Activated naive CD4-positive, alpha-beta T cell treated with anti-CD3 and anti-CD28 coated beads, Interleukin-2, amount 10 ng/mL, durations not matched to agents 7 days and 5 days (primary cell): ENCODE data around the gene ZNF775.

ENCODE experiments used
- CTCF ChIA-PET: fragments of 350-600 bp; sonication (Branson Sonifier 250); formaldehyde crosslinking; loops from one replicate; lab custom pipeline; 2021; ENCODE audit warnings: antibody characterized with exemption; lab: Charles Lee
- DNase-seq: peaks from one replicate; pipeline ENCODE4 v3.0.0-alpha.2; 2020
- H3K27ac Mint-ChIP-seq: one replicate; pipeline ENCODE4 v1.8.0; 2021; ENCODE audit warnings: mild to moderate bottlenecking, moderate library complexity, mixed read lengths
- H3K27me3 Mint-ChIP-seq: one replicate; pipeline ENCODE4 v1.8.0; 2021; ENCODE audit warnings: mild to moderate bottlenecking, mixed read lengths
- H3K36me3 Mint-ChIP-seq: one replicate; pipeline ENCODE4 v1.8.0; 2021; ENCODE audit warnings: mixed read lengths
- H3K4me1 Mint-ChIP-seq: one replicate; pipeline ENCODE4 v1.8.0; 2021; ENCODE audit warnings: mixed read lengths
- H3K4me3 Mint-ChIP-seq: one replicate; pipeline ENCODE4 v1.8.0; 2021; ENCODE audit warnings: mild to moderate bottlenecking, moderate library complexity, mixed read lengths
- H3K9me3 Mint-ChIP-seq: one replicate; pipeline ENCODE4 v1.8.0; 2021; ENCODE audit warnings: mixed read lengths

The ZNF775 gene

GRCh38 chr7:150358433-150358832, 20.7 kb upstream of the ZNF775 start:
- H3K27me3 Mint-ChIP-seq: peaks cover 11% of the 10 kb centered on the region
- peak overlapping the region; percentile 21 for H3K27ac Mint-ChIP-seq
- no peak overlapping the region for H3K4me3 Mint-ChIP-seq
- H3K36me3 Mint-ChIP-seq: peaks cover 2% of the 10 kb centered on the region
- no peak for DNase-seq
- CTCF ChIA-PET: interaction anchor here (1.0 to 1.1 kb wide), 3 partner anchors 8 to 60 kb away, joined by 3 to 5 read pairs (median 4); no protein-coding TSS in a partner anchor
- H3K4me1 Mint-ChIP-seq: peaks cover 57% of the 10 kb centered on the region
- no peaks in the 10 kb centered on the region for H3K9me3 Mint-ChIP-seq

DNA sequence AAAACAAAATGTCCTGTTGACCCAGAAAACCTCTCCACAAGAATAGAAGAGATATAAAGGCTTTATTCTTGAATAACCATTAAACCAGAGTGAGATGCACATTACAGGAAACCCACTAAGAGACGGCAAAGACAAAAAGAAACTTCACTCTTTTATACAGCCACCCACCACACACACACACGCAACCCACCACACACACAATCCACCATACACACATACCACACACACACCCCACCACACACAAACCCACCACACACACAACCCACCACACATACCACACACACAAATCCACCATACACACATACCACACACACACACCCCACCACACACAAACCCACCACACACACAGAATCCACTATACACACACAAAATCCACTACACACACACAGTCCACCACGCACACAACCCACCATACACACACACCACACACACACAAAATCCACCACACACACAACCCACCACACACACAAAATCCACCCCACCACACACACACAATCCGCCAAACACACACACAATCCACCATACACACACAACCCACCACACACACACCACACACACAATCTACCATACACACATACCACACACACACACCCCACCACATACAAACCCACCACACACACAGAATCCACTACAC, 20.0 kb upstream of the ZNF775 start:
- Mint-ChIP-seq H3K4me1 (peaks cover 62% of the 10 kb centered on the region), H3K4me3 (no peak overlapping the region), H3K27me3 (peaks cover 10% of the 10 kb centered on the region), H3K27ac (peak overlapping the region; percentile 21), H3K9me3 (no peaks in the 10 kb centered on the region), H3K36me3 (peaks cover 2% of the 10 kb centered on the region)
- CTCF ChIA-PET: interaction anchor here (1.0 kb wide), 1 partner anchor 60 kb away, joined by 3 read pairs; no protein-coding TSS in a partner anchor
- DNase-seq: no peak

DNA sequence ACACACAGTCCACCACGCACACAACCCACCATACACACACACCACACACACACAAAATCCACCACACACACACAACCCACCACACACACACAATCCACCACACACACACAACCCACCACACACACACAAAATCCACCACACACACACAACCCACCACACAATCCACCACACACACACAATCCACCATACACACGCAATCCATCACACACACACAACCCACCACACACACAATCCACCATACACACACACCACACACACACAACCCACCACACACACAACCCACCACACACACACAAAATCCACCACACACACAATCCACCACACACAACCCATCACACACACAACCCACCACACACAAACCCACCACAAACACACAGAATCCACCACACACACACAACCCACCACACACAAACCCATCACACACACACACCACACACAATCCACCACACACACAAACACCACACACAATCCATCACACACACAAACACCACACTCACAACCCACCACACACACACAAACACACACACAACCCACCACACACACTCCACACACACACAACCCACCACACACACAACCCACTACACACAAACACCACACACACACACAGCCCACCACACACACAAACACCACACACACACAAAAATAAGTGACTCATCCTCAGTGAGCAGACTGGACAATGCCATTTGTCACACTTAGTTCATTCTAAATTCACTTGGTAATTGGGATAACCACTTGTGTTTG, 19.3 kb upstream of the ZNF775 start:
- H3K27me3 Mint-ChIP-seq: peaks cover 10% of the 10 kb centered on the region
- peak overlapping the region; percentile 20 for H3K4me3 Mint-ChIP-seq
- H3K27ac Mint-ChIP-seq: peak overlapping the region; percentile 71
- H3K36me3 Mint-ChIP-seq: peaks cover 2% of the 10 kb centered on the region
- no peak for DNase-seq
- CTCF ChIA-PET: no interaction called here
- H3K9me3 Mint-ChIP-seq: no peaks in the 10 kb centered on the region
- H3K4me1 Mint-ChIP-seq: peaks cover 67% of the 10 kb centered on the region

DNA sequence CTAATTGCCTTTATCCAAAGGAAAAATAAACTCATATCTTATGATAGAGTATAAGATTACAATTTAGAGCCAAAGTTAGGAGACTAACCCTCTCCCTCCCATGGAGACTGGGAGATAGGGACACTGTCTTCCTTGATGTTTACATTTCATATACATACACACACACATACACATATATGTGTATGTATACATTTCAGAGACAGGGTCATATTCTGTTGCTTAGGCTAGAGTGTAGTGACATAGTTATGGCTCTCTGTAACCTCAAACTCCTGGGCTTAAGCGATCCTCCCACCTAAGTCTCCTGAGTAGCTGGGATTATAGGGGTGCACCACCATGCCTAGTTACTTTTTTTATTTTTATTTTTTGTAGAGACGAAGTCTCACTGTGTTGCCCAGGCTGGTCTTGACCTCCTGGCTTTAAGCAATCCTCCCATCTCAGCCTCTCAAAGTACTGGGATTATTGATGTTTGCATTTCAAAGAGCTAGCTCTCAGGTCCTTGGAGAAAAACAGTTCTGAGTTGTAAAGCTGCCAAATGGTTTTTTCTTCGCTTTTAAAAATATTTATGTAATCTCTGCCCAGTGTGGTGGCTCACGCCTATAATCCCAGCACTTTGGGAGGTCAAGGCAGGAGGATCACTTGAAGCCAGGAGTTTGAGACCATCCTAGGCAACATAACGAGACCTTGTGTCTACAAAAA, 18.6 kb upstream of the ZNF775 start:
- Mint-ChIP-seq H3K9me3 (no peaks in the 10 kb centered on the region), H3K36me3 (peaks cover 2% of the 10 kb centered on the region), H3K27me3 (peaks cover 10% of the 10 kb centered on the region), H3K4me3 (peak overlapping the region; percentile 20), H3K27ac (peak overlapping the region; percentile 71), H3K4me1 (peaks cover 68% of the 10 kb centered on the region)
- no peak for DNase-seq
- CTCF ChIA-PET: no interaction called here

DNA sequence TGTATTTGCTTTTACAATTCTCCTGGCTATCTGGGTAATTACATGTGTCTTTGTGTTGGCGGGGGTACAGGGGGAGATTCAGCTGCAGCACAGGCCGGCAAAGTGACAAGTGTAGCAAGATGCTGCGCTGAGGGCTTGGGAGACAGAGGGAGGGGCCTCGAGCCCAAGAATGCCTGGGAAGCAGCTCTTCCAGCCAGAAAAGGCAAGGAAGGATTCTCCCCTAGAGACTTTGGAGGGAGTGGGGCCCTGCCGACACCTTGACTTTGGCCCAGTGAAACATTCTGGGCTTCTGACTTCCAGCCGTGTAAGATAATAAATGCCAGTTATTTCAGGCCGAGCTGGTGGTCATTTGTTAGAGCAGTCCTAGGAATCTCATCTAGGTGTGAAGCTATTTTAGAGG, 17.7 kb upstream of the ZNF775 start:
- H3K36me3 Mint-ChIP-seq: peaks cover 2% of the 10 kb centered on the region
- H3K27me3 Mint-ChIP-seq: peaks cover 10% of the 10 kb centered on the region
- no peak for DNase-seq
- no peak overlapping the region for H3K4me3 Mint-ChIP-seq
- no peaks in the 10 kb centered on the region for H3K9me3 Mint-ChIP-seq
- H3K4me1 Mint-ChIP-seq: peaks cover 68% of the 10 kb centered on the region
- H3K27ac Mint-ChIP-seq: no peak overlapping the region
- CTCF ChIA-PET: no interaction called here

- H3K4me3 Mint-ChIP-seq: no peak overlapping the region
- no peak for DNase-seq
- CTCF ChIA-PET: interaction anchor here (1.4 kb wide), 1 partner anchor 55 kb away, joined by 4 read pairs; no protein-coding TSS in a partner anchor
- H3K27me3 Mint-ChIP-seq: peaks cover 10% of the 10 kb centered on the region
- peak overlapping the region; percentile 73 for H3K27ac Mint-ChIP-seq
- peaks cover 2% of the 10 kb centered on the region for H3K36me3 Mint-ChIP-seq
- H3K9me3 Mint-ChIP-seq: no peaks in the 10 kb centered on the region
- H3K4me1 Mint-ChIP-seq: peaks cover 65% of the 10 kb centered on the region
Measured at GRCh38 chr7:150361807-150362621, 17.1 kb upstream of the ZNF775 start.

DNA sequence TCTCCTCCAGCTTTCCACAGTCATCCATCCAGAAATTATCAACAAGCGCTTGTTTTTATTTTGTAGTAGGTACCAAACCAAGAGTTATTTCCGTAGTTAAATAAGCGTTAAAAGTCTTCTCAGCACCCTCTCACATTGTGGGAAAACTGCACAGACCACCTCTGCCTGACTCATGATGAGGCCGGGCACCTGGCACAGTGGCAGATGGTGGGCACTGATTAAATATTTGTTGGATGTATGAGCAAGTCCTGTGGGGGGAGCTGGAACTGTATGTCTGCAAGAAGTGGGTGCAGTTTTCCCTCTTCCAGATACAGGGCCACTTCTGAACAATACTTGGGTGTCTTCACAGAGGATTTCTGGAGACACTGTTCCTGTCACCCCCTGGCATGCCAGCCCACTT, 15.8 kb upstream of the ZNF775 start:
- H3K36me3 Mint-ChIP-seq: peaks cover 2% of the 10 kb centered on the region
- CTCF ChIA-PET: interaction anchor here (1.1 to 1.4 kb wide), 2 partner anchors 17 to 54 kb away, joined by 4 read pairs; no protein-coding TSS in a partner anchor

GRCh38 chr7:150363872-150364271, 15.3 kb upstream of the ZNF775 start:
- no peak overlapping the region for H3K27ac Mint-ChIP-seq
- no peaks in the 10 kb centered on the region for H3K9me3 Mint-ChIP-seq
- CTCF ChIA-PET: no interaction called here
- peaks cover 10% of the 10 kb centered on the region for H3K27me3 Mint-ChIP-seq
- H3K4me1 Mint-ChIP-seq: peaks cover 55% of the 10 kb centered on the region
- H3K4me3 Mint-ChIP-seq: no peak overlapping the region
- DNase-seq: no peak
- H3K36me3 Mint-ChIP-seq: peaks cover 2% of the 10 kb centered on the region

More for the DNA sequence above, 15.8 kb upstream of the ZNF775 start:
- Mint-ChIP-seq H3K27ac (no peak overlapping the region), H3K9me3 (no peaks in the 10 kb centered on the region), H3K4me1 (peaks cover 60% of the 10 kb centered on the region), H3K4me3 (no peak overlapping the region), H3K27me3 (peaks cover 10% of the 10 kb centered on the region)
- no peak for DNase-seq

DNA sequence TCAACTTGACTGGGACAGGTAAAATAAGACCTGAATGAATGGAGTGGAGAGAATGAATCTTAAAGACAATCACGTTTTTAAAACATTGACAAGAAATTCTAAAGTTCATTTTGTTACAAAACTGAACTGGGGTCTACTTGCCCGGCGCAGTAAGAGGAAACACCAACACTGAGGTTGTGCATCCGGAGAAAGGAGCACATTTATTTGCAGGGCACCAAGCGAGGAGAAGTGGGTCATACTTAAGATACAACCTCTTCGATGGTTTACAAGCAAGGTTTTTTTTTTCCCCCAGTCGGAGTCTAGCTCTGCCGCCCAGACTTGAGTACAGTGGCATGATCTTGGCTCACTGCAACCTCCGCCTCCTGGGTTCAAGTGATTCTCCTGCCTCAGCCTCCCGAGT, 13.9 kb upstream of the ZNF775 start:
- CTCF ChIA-PET: interaction anchor here (2.0 kb wide), 1 partner anchor 12 kb away, joined by 5 read pairs; no protein-coding TSS in a partner anchor
- peaks cover 7% of the 10 kb centered on the region for H3K27me3 Mint-ChIP-seq
- H3K4me1 Mint-ChIP-seq: peaks cover 55% of the 10 kb centered on the region
- peaks cover 2% of the 10 kb centered on the region for H3K36me3 Mint-ChIP-seq
- no peaks in the 10 kb centered on the region for H3K9me3 Mint-ChIP-seq
- H3K27ac Mint-ChIP-seq: no peak overlapping the region
- DNase-seq: no peak
- H3K4me3 Mint-ChIP-seq: no peak overlapping the region

DNA sequence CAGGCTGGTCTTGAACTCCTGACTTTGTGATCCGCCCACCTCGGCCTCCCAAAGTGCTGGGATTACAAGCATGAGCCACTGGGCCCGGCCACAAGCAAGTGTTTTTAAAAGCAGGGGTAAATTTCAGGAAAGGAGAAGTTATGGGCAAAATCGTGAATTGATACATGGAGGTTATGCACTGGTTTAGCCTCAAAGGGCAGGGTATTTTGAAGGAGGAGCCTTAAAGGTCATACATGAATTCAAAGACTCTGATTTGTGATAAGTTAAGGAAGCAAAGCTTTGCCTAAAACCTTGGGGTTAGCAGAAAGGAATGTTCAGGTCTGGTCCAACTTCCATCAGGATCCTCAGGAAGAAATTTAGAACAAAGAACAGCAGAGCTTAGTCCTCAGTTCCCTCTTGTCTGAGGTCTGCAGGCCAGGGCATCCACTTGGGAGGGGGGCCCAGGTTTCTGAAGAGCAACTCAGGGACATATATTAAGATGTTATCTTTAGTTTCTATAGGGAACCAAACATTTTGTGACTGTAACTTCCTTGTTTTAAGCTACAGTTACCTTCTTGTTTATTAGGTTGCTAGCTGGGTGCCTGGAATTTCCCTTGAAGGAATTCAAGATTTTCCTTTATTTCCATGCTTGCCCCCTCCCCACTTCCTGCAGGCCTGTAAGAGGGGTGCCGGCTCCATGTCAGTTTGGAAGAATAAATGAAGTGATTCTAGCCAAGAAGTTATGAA, 13.3 kb upstream of the ZNF775 start:
- no peak for DNase-seq
- Mint-ChIP-seq H3K4me1 (peaks cover 61% of the 10 kb centered on the region), H3K4me3 (no peak overlapping the region), H3K36me3 (peaks cover 5% of the 10 kb centered on the region), H3K9me3 (no peaks in the 10 kb centered on the region), H3K27ac (peak overlapping the region; percentile 28), H3K27me3 (peaks cover 7% of the 10 kb centered on the region)
- CTCF ChIA-PET: interaction anchor here (1.2 to 2.0 kb wide), 2 partner anchors 8 to 12 kb away, joined by 5 read pairs; no protein-coding TSS in a partner anchor

- Mint-ChIP-seq H3K27ac (peak overlapping the region; percentile 88), H3K4me1 (peaks cover 57% of the 10 kb centered on the region), H3K9me3 (no peaks in the 10 kb centered on the region), H3K4me3 (peak overlapping the region; percentile 93), H3K36me3 (peaks cover 9% of the 10 kb centered on the region), H3K27me3 (no peaks in the 10 kb centered on the region)
- DNase-seq: no peak
- CTCF ChIA-PET: interaction anchor here (0.9 to 2.0 kb wide), 2 partner anchors 10 to 11 kb away, joined by 5 to 6 read pairs; no protein-coding TSS in a partner anchor
Measured at GRCh38 chr7:150367677-150368095, 11.4 kb upstream of the ZNF775 start.

DNA sequence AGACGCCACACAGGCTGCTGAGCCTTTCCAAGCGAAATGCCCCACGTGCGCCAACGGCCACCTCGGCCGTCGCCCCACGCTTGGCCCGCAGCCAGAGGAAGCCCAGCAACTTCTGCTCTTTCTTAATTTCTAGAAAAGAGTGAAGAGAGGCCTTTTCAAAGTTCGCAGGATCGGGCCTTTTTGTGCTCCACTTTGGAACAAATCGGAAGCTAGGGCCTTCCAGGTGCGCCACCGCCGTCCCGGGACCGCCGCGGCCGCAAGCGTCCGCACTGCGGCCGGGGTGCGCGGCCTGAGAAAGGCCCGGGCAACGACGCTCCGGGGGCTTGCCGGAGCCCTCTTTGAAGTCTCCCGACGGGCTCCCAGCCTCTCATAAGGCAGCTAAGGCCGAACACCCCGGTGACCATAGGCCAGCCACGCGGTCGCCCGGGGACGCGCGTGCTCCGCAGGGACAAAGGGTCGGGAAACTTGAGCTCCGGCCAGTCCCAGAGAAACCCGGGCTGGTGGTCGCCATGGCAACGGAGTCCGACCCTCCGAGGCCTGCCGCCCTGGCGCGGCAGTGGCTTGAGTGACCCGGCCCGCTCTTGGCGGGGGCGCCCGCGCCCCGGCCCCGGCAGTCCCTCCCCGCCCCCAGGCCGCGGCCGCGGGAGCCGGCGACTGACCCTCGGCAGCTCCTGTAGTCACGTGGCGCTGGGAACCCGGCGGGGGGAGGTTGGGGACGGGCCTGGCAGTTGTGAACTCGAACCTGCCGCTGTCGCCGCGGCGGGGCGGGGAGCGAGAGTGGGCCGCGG, 10.8 kb upstream of the ZNF775 start, which contains the start of gene REPIN1:
Gene REPIN1, plus strand, starts transcription at position 727 of the 788 bp plus-strand sequence. CDS start 890 bp downstream, outside the sequence.
- H3K36me3 Mint-ChIP-seq: peaks cover 15% of the 10 kb centered on the region
- H3K4me1 Mint-ChIP-seq: peaks cover 52% of the 10 kb centered on the region
- H3K27me3 Mint-ChIP-seq: no peaks in the 10 kb centered on the region
- H3K4me3 Mint-ChIP-seq: peak within 1 kb of the TSS; percentile 93
- H3K27ac Mint-ChIP-seq: peak within 1 kb of the TSS; percentile 91
- CTCF ChIA-PET: interaction anchor here (0.9 to 2.0 kb wide), 2 partner anchors 10 to 12 kb away, joined by 5 to 6 read pairs; no protein-coding TSS in a partner anchor
- peak; percentile 86 for DNase-seq
- H3K9me3 Mint-ChIP-seq: no peaks in the 10 kb centered on the region
